Type B pancreatic cell (in vitro differentiated cells): ENCODE measurements around the gene EPM2A. TPM values are rescaled to one million over a fixed set of nuclear protein-coding genes. Genes with fewer than 3 reads are reported as not detected.

ENCODE experiments used
- DNase-seq: peaks from one replicate; pipeline ENCODE4 v3.0.0; 2021; ENCODE audit warnings: mixed read lengths; ENCODE audit not compliant: unreplicated experiment; ENCODE audit errors: extremely low spot score
- H3K27ac Mint-ChIP-seq: 2 replicates; pipeline ENCODE4 v1.8.0; 2021; ENCODE audit warnings: mild to moderate bottlenecking, mixed read lengths
- H3K27me3 Mint-ChIP-seq: 2 replicates; pipeline ENCODE4 v1.8.0; 2021; ENCODE audit warnings: mixed read lengths
- H3K36me3 Mint-ChIP-seq: 2 replicates; pipeline ENCODE4 v1.8.0; 2021; ENCODE audit warnings: mixed read lengths
- H3K4me1 Mint-ChIP-seq: one replicate; pipeline ENCODE4 v1.8.0; 2021; ENCODE audit warnings: mixed read lengths; ENCODE audit not compliant: unreplicated experiment
- H3K4me3 Mint-ChIP-seq: 2 replicates; pipeline ENCODE4 v1.8.0; 2021; ENCODE audit warnings: mild to moderate bottlenecking, mixed read lengths
- H3K9me3 Mint-ChIP-seq: 2 replicates; pipeline ENCODE4 v1.8.0; 2021; ENCODE audit warnings: mixed read lengths
- CTCF ChIP-seq: fragments of 200-600 bp; sonication (generic); conservative IDR thresholded peaks from 2 replicates; pipeline ENCODE4 v1.5.0; 2021; ENCODE audit warnings: antibody characterized with exemption, mild to moderate bottlenecking
- total RNA-seq: library from RNA; stranded (reverse); gene quantifications from 2 replicates; pipeline ENCODE4 v1.2.1, GENCODE V29; 2021; ENCODE audit warnings: low replicate concordance

EPM2A gene
- total RNA-seq, 1 donor from 2014 or later = 7.5 TPM

- Mint-ChIP-seq H3K27ac (no peak overlapping the region), H3K36me3 (no peaks in the 10 kb centered on the region), H3K27me3 (no peaks in the 10 kb centered on the region), H3K4me3 (no peak overlapping the region), H3K9me3 (no peaks in the 10 kb centered on the region), H3K4me1 (no peaks in the 10 kb centered on the region)
- no peak for DNase-seq
- TF ChIP-seq CTCF = no peak
Measured at GRCh38 chr6:145652572-145652971, 82.7 kb downstream of the EPM2A start.

GRCh38 chr6:145651988-145652387 lies 83.3 kb downstream of the EPM2A start:
- H3K27me3 Mint-ChIP-seq = no peaks in the 10 kb centered on the region
- no peak overlapping the region for H3K4me3 Mint-ChIP-seq
- DNase-seq = no peak
- H3K27ac Mint-ChIP-seq = no peak overlapping the region
- H3K4me1 Mint-ChIP-seq = no peaks in the 10 kb centered on the region
- no peaks in the 10 kb centered on the region for H3K9me3 Mint-ChIP-seq
- H3K36me3 Mint-ChIP-seq = no peaks in the 10 kb centered on the region
- no peak for TF ChIP-seq CTCF

GRCh38 chr6:145648149-145648548 lies 87.2 kb downstream of the EPM2A start:
- Mint-ChIP-seq H3K4me3 (no peak overlapping the region), H3K27ac (no peak overlapping the region), H3K36me3 (no peaks in the 10 kb centered on the region), H3K4me1 (no peaks in the 10 kb centered on the region), H3K27me3 (no peaks in the 10 kb centered on the region), H3K9me3 (no peaks in the 10 kb centered on the region)
- DNase-seq = no peak
- no peak for TF ChIP-seq CTCF

GRCh38 chr6:145647602-145648001 lies 87.7 kb downstream of the EPM2A start:
- Mint-ChIP-seq H3K4me1 (no peaks in the 10 kb centered on the region), H3K27me3 (no peaks in the 10 kb centered on the region), H3K4me3 (no peak overlapping the region), H3K36me3 (no peaks in the 10 kb centered on the region), H3K27ac (no peak overlapping the region), H3K9me3 (no peaks in the 10 kb centered on the region)
- no peak for DNase-seq
- TF ChIP-seq CTCF = no peak

GRCh38 chr6:145643760-145644159 lies 91.6 kb downstream of the EPM2A start:
- Mint-ChIP-seq H3K4me1 (no peaks in the 10 kb centered on the region), H3K36me3 (no peaks in the 10 kb centered on the region), H3K4me3 (no peak overlapping the region), H3K27me3 (no peaks in the 10 kb centered on the region), H3K27ac (no peak overlapping the region), H3K9me3 (no peaks in the 10 kb centered on the region)
- TF ChIP-seq CTCF = no peak
- DNase-seq = no peak

GRCh38 chr6:145633981-145634627 lies 101.2 kb downstream of the EPM2A start:
- peak; percentile 85 for DNase-seq
- TF ChIP-seq CTCF = peak; percentile 91
- Mint-ChIP-seq H3K27me3 (peaks cover 4% of the 10 kb centered on the region), H3K27ac (no peak overlapping the region), H3K4me1 (peaks cover 8% of the 10 kb centered on the region), H3K9me3 (no peaks in the 10 kb centered on the region), H3K36me3 (no peaks in the 10 kb centered on the region), H3K4me3 (no peak overlapping the region)
